ENCODE measurements around the gene HRNR.
"Not testable (repeated sequence)": the region's sequence is repeated elsewhere in the genome, so short reads cannot be mapped to it uniquely, and the experiment has no call there.

HRNR gene

DNA sequence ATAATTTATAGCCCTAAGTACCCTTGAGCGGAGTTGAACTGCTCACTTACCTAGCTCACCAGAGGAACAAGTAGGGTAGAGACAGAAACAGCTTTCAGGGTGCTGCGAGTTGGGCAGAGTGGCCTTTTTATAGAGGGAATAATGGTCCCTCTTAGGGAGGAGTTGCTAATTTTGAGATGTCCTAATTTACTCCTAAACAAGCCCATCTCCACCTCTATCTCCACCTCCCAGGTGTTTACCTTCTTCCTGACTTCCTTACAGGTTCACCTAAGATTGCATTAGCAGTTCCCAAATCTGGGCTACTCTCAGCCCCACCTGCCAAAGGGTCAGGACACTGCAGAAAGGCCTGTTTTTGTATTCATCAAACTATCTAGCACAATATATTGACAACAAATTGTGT is at the start of gene HRNR:
Gene HRNR (minus strand): TSS at position 101 of the 400 bp plus-strand sequence. CDS start 940 bp downstream, outside the sequence.
- no peak for DNase-seq (ENCODE audit: low read depth)

DNA sequence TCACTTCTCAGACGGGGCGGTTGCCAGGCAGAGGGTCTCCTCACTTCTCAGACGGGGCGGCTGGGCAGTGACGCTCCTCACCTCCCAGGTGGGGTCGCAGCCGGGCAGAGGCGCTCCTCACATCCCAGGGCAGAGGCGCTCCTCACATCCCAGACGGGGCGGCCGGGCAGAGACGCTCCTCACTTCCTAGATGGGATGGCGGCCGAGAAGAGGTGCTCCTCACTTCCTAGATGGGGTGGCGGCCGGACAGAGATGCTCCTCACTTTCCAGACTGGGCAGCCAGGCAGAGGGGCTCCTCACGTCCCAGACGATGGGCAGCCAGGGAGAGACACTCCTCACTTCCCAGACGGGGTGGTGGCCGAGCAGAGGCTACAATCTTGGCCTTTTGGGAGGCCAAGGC is 32.4 kb upstream of the HRNR start:
- DNase-seq (ENCODE audit: low read depth): not testable (repeated sequence)

DNA sequence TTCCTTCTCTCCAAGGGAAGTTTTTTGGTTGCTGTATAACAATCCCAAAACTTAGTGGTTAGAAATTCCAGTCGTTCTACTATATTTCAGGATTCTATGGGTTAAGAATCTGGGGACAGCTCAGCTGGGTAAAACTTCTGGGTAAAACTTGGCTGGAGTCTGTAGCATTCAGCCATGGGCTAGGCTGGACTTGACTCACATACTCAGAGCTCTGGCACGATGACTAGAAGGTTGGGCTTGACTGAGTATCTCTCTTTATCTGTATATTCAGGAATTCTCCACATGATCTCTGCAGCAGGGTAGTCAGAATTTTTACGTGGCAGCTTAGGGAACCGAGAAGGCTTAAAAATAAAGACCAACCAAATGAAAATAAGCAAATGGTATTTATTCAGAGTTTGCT is 28.2 kb upstream of the HRNR start:
- no peak for DNase-seq (ENCODE audit: low read depth)

DNA sequence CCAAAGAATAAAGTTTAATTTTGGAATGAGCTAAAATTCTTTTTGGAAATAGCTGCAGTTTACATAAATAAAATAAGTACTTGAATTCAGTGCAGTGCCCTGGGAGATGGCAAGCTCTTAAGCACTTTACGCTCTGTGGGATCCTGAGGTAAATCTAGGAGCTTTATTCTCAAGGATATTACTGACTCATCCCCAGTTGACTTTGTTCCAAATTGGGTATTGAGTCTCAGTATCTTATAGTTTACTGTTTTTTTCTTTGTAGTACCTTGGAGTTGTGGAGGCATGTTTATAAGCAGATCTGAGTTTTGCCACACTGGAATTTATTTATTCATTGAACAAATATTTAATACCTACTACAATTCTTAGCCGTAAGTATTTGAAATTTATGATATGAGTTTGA is 27.4 kb upstream of the HRNR start:
- DNase-seq (ENCODE audit: low read depth): no peak

DNA sequence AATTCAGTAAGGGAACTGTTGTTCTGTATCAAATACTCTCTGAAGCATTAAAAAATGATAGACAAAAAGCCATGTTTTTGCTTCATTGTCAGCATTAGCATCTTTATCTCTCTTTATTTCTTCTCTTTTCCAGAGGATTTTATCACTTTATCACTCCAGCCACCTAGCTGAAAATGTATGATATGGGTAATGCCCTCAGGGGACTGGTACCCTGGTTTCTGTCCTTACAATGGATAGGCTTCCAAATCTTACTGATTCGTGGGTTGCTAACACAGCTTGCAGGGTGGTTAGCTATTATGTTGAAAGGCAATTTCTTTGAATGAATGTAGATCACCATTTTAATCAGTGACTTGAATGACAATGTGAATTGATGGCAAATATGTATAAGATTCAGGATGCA is 23.3 kb upstream of the HRNR start:
- no peak for DNase-seq (ENCODE audit: low read depth)

DNA sequence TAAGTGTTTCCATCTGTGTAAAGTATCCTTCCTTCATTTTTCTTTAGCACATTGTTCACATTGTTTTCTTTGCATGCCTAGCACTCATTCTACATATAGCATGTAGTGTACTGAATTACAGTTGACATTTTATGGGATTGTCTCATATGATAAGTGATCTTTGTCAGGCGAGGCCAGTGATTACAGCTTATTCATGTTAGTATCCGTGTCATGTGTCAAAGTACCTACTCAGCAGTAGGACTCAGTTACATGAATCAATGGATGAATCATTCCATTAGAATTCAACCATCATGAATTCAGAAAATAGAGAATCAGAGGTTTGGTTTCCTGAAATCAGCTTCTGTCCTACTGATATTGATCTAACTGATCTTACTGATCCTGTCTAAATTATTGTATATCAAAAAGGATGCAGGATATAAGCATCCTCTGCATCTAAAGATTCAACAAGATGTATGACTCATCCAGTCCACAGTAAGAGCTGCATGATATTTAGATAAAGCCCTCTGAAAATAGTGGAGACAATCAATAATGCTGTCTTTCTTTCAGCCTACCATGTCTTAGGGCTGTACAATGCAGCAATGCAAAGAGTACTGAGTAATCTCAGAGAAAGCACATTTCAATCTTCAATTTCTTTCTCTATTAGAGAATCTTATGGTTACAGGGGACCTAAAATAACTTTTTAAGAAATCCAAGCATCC is 20.7 kb upstream of the HRNR start:
- no peak for DNase-seq (ENCODE audit: low read depth)

DNA sequence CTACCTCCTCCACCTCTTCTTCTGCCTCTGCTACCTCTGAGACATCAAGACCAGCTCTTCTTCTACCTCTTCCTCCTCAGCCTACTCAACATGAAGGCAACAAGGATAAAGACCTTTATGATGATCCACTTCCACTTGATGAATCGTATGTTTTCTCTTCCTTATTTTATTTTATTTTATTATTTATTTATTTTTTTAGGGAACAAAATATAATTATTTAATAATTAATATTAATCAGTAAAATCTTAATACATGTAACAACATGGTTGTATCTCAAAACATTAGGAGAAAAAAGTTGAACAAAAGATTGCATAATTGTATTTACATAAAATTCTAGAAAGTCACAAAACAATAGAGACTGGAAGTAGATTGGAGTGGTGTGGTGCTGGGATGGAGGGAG is 13.1 kb upstream of the HRNR start:
- no peak for DNase-seq (ENCODE audit: low read depth)

DNA sequence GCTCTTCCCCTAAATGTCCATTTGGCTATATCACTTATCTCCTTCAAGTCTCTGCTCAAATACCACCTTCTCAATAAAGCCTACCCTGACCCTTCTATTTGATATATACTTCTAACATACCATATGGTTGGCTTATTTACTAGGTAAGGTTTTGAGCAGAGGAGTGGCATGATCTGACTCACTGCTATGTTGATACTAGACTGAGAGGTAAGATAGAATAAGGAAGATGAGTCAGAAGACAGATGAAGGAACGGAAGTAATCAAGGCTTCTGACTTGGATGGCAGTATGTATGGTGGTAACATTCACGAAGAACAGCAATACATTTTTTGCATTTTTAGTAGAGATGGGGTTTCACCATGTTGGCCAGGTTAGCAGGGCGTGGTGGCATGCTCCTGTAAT is 4.8 kb upstream of the HRNR start:
- no peak for DNase-seq (ENCODE audit: low read depth)

DNA sequence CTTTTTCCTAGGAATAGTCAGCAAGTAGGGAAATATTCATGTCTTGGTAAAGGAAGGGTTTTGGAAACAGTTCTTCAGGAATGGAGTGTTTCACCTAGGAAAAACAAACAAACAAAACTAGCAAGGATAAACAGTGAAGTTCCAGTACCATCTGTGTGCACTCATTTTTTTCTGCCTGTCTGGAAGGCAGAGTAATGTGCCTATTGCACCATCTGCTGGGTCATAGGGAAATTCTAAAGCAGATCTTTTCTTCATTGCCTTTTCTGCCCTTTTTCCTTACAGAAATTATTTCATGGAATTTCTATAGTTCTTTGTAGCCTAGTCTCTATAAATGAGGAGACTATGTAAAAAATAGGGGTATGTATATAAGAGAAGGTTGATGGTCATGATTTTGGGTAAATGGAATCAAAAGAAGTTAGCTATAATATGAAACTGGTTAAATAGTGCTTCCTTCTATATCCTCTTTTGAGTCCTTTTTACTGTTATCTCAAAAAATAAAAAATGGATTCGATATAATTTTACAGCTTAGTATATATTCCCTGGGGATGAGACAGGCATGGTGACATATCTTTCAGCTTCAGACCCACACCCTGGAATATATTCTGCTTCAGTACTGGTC is 3.4 kb upstream of the HRNR start:
- no peak for DNase-seq (ENCODE audit: low read depth)

DNA sequence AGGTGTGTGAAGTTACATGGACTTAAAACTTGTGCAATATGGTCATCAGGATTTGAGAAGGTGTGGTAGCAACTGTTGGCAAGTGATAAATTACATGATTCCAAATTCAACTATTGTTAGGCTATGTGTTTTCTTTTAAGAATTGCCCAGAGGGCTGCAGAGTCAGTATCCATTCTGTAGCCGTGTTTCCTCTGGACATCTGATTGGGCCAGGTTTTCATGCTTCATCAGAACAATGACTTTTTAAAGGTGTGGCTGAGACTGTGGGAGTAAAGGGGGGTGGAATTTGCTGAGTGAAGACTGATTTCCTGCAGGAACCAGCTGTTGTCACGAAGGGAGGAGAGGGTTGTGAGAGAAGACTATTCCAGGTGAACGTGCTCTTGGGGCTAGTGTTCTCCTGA is 1.7 kb upstream of the HRNR start:
- no peak for DNase-seq (ENCODE audit: low read depth)

DNA sequence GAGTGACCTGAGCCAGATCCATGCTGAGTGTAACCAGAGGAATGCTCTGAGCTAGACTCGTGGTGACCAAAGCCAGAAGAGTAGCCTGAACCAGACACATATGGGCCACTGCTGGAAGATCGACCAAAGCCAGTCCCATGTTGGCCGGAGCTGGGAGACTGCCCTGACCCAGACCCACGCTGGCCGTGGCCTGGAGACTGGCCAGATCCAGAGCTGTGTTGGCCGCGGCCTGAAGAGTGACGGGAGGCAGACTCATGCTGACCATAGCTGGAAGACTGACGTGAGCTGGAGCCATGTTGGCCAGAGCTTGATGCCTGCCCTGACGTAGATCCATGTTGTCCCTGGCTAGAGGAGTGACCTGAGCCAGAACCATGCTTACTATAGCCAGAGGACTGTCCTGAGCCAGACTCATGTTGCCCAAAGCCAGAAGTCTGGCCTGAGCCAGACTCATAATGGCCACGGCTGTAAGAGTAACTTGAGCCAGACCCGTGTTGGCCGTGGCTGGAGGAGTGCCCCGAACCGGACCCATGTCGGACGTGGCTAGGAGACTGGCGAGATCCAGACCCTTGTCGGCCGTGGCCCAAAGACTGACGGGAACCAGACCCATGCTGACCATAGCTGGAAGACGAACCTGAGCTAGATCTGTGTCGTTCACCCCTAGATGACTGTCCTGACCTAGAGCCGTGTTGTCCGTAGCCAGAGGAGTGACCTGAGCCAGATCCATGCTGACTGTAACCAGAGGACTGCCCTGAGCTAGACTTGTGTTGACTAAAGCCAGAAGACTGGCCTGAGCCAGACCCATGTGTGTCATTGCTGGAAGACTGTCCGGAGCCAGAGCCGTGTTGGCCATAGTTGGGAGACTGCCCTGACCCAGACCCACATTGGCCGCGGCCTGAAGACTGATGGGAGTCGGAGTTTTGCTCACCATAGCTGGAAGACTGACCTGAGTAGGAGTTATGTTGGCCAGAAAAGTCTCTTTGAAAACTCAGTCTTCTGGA is 3.5 kb downstream of the HRNR start:
- DNase-seq (ENCODE audit: low read depth): no peak

DNA sequence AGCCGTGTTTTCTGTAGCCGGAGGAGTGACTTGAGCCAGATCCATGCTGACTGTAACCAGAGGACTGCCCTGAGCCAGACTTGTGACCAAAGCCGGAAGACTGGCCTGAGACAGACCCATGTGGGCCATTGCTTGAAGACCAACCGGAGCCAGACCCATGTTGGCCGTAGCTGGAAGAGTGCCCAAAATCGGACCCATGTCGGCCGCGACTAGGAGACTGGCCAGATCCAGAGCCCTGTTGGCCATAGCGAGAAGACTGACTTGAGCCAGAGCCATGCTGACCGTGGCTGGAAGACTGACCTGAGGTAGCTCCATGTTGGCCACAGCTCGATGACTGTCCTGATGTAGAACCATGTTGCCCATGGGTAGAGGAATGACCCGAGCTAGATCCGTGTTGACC is 4.6 kb downstream of the HRNR start:
- DNase-seq (ENCODE audit: low read depth): not testable (repeated sequence)

DNA sequence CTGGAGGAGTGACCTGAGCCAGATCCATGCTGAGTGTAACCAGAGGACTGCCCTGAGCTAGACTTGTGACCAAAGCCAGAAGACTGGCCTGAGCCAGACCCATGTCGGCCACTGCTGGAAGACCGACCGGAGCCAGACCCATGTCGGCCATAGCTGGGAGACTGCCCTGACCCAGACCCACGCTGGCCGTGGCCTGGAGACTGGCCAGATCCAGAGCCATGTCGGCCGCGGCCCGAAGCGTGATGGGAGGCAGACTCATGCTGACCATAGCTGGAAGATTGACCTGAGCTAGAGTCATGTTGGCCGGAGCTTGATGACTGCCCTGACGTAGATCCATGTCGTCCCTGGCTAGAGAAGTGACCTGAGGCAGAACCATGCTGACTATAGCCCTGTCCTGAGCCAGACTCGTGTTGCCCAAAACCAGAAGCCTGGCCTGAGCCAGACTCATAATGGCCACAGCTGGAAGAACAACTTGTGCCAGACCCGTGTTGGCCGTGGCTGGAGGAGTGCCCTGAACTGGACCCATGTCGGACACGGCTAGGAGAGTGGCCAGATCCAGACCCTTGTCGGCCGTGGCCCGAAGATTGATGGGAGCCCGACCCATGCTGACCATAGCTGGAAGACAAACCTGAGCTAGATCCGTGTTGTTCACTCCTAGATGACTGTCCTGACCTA is 5.1 kb downstream of the HRNR start:
- DNase-seq (ENCODE audit: low read depth): no peak

DNA sequence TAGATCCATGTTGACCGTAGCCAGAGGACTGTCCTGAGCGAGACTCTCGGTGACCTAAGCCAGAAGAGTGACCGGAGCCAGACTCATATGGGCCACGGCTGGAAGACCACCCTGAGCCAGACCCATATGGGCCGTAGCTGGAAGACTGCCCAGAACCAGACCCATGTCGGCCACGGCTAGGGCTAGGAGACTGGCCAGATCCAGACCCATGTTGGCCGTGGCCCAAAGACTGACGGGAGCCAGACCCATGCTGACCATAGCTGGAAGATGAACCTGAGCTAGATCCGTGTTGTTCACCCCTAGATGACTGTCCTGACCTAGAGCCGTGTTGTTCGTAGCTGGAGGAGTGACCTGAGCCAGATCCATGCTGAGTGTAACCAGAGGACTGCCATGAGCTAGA is 8.4 kb downstream of the HRNR start:
- not testable (repeated sequence) for DNase-seq (ENCODE audit: low read depth)

DNA sequence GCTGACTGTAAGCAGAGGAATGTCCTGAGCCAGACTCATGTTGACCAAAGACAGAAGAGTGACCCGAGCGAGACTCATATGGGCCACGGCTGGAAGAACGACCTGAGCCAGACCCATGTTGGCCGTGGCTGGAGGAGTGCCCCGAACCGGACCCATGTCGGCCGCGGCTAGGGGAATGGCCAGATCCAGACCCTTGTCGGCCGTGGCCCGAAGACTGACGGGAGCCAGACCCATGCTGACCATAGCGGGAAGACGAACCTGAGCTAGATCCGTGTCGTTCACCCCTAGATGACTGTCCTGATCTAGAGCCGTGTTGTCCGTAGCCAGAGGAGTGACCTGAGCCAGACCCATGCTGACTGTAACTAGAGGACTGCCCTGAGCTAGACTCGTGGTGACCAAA is 9.1 kb downstream of the HRNR start:
- not testable (repeated sequence) for DNase-seq (ENCODE audit: low read depth)

DNA sequence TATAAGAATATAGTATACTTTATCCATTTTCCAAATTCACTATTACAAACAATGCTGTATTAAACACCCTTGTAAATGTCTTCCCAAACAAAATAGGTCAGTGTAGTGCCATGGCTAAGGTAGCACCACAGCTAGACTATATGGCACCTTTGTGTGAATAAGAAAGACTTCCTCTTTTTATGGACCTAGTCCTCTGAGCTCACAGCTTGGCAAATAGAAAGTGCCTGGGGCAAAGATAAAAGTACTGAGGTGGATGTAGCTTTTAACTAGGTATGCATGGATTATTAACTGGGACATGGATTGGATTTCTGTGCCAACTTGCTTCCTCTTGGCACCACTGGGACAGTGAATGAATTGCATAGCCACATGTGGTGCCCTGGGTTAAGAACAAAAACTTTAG is 25.0 kb downstream of the HRNR start:
- no peak for DNase-seq (ENCODE audit: low read depth)

DNA sequence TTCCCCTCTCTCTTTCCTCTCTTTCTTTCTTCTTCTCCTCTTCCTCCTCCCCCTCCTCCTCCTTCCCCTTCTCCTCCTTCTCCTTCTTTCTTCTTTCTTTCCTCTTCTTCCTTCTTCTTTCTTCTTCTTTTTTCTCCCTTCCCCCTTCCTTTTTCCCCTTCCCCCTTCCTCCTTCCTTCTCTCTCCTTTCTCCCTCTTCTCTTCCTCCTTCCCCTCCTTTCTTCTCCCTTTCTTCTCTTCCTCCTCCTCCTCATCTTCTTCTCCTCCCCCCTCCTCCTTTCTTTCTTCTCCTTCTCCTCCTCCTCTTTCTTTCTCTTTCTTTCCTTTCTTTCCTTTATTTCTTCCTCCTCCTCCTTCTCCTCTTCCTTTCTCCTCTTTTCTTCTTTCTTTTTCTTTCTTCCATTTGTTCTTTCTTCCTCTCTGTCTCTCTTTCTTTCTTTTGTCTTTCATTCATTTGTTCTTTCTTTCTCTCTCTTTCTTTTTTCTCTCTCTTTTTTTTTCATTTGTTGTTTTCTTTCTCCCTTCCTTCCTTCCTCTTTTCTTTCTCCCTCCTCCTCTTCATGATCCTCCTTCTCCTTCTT is 26.5 kb downstream of the HRNR start:
- DNase-seq (ENCODE audit: low read depth): no peak

DNA sequence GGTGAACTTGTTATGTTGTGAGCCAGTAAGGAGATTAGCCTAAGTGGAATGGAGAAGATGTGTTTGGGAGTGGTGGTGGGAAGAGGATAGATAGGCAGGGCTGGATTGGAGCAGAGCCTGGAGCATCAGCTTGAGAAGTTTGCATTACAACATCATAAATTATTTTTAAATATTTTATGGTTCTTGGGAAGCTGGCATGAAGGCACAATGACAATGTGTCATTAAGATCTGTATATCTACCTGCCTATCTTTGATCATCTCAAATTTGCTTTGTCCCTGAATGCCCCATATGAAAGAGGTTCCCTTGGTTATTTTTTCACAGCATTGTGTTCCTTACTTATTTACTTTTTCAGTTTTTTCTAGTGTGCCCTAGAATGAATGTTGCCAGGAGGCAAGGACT is 32.3 kb downstream of the HRNR start:
- DNase-seq (ENCODE audit: low read depth): no peak

DNA sequence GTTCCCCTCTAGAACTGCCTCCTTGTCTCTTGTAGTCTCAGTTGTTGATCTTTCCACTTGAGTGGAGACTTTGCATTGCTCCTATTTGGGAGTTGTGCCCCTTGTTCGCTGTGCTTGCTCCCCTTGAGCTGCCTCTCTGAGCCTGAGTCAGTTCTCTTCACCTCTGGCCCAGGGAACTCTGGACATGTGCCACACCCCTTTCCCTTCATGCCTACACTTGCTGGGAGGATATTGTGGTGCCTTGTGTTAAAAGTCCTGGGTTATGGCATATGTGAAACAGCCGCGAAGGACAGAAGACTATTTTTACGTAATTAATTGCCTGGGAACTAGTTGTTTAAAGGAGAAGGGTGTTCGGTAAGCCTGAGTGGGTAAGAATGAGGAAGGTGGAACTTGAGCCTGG is 32.7 kb downstream of the HRNR start:
- DNase-seq (ENCODE audit: low read depth): no peak

DNA sequence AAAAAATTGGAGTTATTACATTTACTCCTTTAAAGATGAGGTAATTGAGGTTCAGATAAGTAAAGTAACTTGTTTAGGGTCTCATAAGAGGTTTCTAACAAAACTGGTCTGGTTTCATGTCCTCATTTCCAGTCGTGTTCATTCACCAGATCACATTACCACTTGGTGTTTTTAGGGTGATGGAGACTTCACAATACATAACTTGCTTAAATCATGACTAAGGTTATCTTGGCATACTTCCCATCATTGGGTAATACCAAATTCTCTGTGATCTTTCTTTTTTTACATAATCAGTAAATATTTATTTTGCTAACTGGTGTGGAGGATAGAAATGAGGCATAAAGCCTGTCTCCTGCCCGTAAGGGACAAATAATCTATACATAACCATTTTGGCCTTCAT is 33.4 kb downstream of the HRNR start:
- no peak for DNase-seq (ENCODE audit: low read depth)

DNA sequence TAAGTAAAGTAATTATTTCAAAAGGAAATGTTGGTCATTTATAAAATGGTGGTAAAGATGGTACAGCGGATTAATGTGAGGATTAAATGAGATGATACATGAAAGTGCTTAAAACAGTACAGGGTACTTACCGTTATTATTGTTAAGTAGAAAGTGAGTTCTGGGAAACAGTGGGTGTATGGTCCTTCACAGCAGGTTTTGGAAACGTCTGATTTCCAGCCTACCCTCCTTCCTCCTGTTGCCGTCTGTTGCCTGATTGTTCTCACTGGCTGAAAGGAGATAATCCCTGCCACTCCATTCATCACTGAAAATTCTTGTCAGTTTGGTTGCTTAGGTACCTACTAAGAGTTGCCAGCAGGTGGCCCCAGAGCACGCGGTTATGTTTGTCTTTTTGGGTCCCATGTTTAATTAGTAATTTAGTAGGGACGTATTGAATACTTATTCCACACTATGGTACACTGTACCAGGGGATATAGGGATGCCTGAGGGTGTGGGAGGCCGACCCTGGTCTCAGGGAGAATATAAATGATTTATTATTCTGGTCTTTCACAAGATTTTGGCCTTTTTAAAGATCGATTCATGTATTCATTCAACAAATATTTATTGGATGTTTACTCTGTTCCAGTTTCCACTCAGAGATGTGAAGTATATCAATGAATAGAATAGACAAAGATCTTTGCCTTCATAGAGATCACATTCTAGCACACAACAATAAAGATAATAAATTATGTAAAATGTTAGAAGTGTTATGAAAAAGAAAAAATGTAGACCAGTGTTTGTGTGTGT is 34.1 kb downstream of the HRNR start:
- DNase-seq (ENCODE audit: low read depth): peak; percentile 43
